ENCODE results near the gene SMIM13.
A peak's percentile ranks its signal among the peaks of the same experiment; 100 is the strongest.
"Not testable (repeated sequence)": the region's sequence is repeated elsewhere in the genome, so short reads cannot be mapped to it uniquely, and the experiment has no call there.

The SMIM13 gene

DNA sequence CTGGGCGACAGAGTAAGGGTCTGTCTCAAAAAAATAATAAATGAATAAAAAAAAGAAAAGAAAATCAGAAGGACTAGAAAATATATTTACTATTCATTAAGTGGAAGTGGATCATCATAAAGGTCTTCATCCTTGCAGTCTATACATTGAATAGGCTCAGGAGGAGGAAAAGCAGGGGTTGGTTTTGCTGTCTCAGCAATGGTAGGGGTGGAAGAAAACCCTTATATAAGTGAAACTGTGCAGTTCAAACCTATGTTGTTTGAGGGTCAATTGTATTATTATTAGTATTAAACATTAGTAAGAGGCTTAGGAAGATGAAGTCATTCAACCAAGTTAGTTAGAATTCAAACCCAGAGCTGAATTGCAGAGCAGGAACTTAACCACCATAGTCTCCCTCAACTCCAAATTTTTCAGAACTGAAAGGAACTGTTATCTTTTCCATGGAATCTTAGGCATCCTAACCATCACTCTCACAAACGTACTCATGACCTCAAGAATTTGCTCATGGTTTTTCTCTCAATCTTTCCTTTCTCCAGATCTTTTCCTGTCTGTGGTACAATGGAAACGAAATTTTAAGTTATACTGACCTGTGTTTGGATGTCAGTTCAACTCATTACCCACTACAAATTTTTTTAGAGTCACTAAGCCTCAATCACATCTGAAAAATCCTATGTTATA is 7.7 kb upstream of the SMIM13 start:
- no peak for DNase-seq

DNA sequence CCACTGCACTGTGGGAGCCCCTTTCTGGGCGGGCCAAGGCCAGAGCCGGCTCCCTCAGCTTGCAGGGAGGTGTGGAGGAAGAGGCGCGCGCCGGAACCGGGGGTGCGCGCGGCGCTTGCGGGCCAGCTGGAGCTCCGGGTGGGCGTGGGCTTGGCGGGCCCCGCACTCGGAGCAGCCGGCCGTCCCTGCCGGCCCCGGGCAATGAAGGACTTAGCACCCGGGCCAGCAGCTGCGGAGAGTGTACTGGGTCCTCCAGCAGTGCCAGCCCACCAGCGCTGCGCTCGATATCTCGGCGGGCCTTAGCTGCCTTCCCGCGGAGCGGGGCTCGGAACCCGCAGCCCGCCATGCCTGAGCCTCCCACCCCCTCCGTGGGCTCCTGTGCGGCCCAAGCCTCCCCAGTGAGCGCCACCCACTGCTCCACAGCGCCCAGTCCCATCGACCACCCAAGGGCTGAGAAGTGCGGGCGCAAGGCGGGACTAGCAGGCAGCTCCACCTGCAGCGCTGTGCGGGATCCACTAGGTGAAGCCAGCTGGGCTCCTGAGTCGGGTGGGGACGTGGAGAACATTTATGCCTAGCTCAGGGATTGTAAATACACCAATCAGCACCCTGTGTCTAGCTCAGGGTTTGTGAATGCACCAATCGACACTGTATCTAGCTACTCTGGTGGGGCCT is 6.4 kb upstream of the SMIM13 start:
- DNase-seq: not testable (repeated sequence)

DNA sequence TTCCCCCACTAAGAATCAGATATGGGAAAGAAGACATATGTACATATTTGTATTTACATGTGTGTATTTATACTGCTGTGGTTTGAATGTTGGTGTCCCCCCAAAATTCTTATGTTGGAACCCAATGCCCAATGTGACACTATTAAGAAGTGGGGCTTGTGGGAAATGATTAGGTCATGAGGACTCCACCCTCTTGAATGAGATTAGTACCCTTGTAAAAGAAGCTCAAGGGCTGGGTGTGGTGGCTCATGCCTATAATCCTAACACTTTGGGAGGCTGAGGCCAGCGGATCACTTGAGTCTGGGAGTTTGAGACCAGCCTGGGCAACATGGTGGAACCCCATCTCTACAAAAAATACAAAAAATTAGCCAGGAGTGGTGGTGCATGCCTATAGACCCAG is 3.9 kb upstream of the SMIM13 start:
- no peak for DNase-seq

DNA sequence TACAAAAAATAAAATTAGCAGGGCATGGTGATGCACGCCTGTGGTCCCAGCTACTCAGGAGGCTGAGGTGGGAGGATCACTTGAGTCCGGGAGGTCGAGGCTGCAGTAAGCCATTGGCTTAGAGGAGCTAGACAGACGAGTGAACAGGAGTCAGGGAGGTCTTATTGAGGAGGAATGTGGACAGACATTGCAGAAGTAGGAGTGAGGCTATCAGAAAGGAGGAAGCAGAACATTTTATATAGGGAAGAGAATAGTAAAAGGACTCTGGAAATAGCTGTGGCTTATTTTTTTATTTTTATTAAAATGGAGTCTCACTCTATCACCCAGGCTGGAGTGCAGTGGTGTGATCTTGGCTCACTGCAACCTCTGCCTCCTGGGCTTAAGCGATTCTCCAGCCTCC is 2.5 kb upstream of the SMIM13 start:
- DNase-seq: not testable (repeated sequence)

DNA sequence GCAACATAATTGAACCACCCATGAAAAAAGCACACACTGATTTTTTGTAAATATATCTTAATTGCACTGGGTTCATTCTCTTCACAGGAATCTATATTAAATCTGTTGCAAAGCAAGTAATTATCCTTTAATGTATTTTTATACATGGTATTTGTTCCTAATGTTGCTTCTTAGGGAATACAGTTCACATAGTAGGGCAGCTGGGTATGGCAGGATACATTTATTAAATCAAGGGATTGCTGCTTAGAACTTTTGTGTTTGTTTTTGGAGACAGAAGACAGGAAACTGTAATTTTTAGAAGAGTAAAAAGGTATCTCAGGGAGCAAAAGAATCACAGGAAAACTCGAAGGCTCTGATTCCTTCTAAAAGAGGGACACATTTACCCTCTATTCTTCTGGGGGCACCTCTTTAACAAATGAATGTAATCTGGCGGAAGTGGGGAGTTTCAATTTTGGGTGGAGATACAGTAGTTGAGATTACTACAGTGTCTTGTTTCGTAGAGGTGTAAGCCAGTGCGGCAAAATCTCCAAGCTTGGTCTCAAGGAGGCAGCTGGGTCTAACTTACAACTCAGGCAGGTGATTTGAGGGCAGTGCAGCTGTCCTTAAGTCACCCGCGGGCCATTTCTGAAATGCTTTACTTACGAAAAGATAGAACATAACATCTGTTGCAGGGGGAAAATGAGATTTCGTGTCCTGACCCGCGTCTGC is 812 bp upstream of the SMIM13 start:
- DNase-seq: no peak

DNA sequence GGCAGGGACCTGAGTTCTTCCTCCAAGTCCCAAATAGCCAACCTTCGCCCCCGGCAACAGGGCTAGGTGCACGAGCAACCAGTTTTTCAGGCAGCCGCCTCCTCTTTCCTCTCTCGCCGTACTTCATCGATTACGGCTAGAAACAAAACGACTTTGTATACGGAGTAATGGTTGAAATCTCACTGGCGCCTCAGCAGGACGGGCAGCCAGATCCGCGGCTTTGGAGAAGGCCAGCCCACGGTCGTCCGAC is 333 bp upstream of the SMIM13 start:
- DNase-seq: no peak

DNA sequence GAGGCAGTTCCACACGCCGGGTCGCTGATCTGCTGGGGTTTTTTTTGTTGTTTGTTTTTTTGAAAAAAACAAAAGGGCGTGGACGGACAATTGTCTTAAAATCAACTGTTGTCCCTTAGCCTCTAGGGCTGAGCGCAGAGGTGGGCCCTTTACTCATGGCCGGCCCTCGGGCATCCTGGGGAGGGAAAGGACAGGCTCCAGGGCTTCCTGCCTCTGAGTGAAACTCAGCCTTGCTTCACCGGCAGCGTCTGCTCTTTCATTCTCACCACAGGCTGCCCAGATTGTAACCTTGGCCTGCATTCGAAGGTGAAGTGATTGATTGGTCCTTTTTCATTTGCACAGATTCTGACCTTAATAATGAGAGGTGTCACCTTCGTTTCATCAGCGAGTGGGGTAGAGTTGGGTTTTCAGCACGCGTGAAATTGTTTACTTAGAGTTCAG is 797 bp downstream of the SMIM13 start:
- DNase-seq: peak; percentile 18 to 32

DNA sequence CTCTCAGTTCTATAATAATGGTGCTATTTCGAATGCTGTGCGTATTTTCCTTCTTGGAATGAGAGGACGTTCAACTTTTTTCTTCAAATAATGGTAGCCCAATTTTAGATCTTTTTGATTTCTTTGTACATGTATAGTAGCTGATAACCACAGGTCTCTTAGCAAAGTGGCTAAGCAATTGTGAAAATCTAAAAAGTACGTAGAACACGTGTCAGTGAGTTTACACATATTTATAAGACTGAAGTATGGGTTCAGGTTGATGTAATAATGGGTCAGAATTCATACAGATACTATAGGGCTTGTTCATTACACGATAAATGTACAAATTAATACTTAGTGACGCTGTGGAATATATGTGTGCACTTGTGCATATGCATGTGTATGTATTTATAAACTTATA is 1.3 kb downstream of the SMIM13 start:
- no peak for DNase-seq

DNA sequence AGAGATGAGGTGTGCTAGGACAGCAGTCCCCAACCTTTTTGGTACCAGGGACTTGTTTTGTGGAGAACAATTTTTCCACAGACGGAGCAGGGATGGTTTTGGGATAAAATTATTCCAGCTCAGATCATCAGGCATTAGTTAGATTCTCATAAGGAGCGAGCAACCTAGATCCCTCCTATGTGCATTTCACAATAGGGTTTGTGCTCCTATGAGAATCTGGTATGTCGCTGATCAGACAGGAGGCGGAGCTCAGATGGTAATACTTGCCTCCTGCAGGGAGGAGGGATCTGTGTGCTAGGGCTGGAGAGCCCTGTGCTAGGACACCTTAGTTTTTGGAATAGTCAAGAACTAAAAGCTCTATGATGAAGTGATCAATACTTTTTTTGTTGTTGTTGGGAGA is 2.5 kb downstream of the SMIM13 start:
- DNase-seq: peak in 1 of 2 experiments; percentile 14

DNA sequence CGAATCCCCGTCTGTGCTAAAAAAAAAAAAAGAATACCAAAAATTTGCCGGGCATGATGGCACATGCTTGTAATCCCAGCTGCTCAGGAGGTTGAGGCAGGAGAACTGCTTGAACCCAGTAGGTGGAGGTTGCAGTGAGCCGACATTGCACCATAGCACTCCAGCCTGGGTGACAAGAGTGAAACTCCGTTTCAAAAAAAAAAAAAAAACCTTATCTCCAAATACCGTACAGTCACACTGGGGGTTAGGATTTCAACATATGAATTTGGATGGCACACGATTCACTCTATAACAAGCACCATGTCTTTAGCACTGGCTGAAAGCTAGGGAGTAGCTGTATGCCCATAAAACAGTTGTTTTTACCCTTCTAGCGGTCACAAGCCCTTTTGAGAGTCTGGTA is 3.8 kb downstream of the SMIM13 start:
- no peak for DNase-seq

DNA sequence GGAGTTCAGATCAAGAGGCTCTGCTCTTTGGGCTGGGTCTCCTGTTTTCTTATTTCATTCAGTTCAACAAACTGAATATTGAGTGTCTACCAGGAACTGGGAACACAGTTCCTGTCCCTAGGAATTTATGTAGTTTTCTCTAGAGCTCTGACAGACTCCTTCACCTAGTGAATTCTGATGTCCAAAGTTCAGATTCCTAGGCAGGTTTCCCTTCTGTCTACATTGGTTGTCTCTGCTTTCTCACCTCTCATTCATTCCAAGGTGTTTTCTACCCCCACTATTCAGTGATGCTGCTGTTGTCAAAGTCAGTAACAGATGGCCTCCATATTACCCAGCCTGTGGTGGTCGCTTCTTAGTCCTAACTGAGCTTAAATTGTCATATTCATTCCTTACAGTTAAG is 4.4 kb downstream of the SMIM13 start:
- no peak for DNase-seq

DNA sequence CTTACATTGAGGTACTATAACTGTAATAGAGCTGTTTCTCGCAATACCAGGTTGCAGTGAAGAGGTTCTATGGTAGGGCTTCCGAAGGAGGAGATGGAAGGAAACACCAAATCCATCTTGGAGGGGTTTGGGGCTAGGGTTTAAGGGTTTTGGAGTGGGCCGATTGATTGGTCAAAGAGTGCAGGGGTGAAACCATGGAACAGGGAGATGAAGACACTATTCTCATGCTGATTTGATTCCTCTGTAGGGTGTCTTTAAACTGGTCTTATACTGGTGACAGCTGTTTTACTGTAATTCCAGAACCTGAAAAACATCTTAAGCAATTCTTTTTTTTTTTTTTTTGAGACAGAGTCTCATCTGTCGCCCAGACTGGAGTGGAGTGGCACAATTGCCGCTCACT is 7.8 kb downstream of the SMIM13 start:
- no peak for DNase-seq

DNA sequence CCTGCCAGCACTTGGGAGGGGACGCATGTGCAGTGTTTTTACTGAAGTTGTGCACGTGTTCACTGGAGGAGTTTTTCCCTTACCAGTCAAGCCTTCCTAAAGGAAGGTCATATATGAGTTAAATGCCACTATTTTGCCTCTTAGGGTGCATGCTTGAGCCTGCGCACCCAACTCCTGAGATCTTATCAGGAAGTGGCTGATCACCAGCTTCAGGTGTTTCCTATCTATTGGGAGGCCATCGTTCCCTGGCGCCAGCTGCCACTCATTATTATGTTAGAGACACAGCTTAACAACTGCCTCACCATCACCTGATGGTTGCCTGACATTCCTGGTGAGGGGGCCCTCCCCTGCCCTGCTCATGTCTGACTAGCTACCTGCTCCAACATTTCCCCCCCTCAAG is 9.4 kb downstream of the SMIM13 start:
- no peak for DNase-seq

DNA sequence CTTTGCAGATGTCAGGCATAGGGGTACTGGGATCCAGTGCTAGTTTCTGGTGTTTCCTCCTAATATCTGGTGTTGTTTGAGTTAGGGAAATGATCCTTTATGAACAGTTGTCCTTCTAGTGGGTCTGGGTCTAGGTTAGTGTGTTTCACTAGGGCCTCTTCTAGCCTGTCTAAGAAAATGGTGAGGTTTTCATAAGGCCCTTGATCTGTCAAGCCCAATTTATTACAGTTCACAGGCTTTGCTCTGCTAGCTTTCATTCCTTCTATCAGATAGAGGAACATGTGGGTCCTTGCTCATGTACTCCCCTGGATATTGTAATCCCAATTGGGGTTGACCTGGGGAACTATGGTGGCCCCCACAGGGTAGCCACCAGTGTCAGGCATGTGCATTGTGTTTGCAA is 15.1 kb downstream of the SMIM13 start:
- DNase-seq: no peak

DNA sequence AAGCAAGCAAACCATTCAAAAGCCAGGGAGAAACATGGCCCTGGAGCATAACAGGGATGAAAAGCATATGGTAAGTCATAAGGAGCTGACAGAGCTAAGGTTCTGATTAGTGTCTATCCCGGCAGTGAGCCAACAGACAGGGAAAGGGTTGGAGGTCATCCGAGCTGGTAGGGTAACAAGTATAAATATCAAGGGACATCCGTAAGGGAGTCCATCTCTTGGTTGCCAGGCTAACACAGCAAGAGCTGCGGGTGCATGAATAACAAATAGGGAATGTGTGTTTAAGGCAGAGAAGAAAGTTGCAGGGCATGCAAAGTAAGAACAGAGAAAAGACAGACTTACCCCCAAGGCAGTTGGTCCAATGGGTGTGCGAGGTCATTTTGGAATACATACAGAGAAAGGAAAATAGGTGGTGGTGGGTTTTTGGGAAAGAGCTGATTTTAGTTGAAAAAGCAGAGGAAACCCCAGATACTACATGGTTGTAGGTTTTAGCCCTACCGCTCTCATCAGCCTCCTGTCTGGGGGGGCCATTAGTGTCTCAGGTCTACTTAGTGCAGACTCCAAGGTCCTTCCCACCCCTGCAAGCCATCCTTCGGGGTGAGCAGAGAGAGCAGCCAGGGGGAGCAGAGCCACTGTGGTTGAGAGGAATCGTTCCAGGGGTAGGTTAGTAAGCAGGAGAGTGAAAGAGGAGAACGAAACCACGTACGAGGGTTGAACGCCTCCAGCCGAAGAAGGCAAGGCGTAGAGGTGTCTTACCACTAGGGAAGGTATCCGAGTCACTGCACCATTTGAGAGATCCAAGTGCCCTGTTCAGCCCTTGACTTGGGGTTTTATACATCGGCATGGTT is 17.5 kb downstream of the SMIM13 start, which contains the start of gene ERVFRD-1:
Gene ERVFRD-1 (minus strand): TSS at position 805 of the 848 bp plus-strand sequence. CDS start 6,415 bp downstream, outside the sequence.
- DNase-seq: no peak

DNA sequence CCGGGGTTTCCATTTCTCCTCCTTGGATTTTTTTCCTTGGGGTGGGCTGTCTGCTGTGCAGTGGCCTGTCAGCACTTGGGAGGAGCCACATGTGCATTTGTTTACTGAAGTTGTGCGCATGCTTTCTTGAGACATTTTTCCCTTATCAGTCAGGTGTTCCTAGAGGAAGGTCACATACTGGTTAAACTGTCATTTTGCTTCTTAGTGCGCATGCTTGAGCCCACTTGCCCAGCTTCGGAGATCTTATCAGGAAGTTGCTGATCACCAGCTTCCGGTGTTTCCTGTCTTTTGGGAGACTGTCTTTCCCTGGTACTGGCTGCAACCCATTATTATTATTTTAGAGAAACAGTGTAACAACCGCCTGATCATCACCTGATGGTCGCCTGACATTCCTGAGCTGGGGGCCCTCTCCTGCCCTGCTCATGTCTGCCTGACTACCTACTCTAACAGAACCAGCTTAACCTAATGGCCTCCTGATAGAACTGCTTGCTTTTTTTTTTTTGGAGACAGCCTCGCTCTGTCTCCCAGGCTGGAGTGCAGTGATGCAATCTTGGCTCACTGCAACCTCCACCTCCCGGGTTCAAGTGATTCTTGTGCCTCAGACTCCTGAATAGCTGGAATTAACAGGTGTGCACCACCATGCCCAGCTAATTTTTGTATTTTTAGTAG is 18.3 kb downstream of the SMIM13 start:
- no peak for DNase-seq

DNA sequence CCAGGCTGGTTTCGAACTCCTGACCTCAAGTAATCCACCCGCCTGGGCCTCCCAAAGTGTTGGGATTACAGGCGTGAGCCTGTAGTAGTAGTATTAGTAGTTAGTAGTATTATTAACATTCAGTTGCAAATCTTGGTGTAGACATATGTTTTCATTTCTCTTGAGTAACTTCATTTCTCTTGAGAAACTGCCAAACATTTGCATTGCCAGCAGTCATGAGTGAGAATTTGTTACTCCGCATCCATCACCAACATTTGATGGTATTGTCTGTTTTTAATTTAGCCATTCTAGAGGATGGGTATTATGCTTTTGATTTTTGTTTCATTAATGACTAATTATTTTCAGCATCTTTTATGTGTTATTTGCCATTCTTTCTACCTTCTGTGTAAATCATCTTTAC is 19.4 kb downstream of the SMIM13 start:
- no peak for DNase-seq

DNA sequence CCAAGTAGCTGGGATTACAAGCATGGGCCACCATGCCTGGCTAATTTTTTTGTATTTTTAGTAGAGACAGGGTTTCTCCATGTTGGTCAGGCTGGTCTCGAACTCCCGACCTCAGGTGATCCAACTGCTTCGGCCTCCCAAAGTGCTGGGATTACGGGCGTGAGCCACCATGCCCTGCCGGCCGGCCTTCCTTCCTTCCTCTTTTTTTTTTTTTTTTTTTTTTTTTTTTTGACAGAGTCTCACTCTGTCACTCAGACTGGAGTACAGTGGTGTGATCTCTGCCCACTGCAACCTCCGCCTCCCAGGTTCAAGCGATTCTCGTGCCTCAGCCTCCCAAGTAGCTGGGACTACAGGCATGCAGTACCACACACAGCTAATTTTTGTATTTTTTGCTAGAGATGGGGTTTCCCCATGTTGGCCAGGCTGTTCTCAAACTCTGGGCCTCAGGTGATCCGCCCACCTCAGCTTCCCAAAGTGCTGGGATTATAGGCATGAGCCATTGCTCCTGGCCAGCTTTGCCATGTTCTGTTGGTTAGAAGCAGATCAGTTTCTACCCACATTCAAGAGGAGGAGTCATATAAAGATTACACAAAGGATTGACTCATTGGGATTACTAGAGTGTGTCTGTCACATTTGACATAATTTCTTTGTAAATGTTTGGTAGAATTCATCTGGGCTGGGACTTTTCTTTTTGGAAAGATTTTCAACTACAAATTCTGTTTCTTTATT is 22.3 kb downstream of the SMIM13 start:
- not testable (repeated sequence) for DNase-seq

DNA sequence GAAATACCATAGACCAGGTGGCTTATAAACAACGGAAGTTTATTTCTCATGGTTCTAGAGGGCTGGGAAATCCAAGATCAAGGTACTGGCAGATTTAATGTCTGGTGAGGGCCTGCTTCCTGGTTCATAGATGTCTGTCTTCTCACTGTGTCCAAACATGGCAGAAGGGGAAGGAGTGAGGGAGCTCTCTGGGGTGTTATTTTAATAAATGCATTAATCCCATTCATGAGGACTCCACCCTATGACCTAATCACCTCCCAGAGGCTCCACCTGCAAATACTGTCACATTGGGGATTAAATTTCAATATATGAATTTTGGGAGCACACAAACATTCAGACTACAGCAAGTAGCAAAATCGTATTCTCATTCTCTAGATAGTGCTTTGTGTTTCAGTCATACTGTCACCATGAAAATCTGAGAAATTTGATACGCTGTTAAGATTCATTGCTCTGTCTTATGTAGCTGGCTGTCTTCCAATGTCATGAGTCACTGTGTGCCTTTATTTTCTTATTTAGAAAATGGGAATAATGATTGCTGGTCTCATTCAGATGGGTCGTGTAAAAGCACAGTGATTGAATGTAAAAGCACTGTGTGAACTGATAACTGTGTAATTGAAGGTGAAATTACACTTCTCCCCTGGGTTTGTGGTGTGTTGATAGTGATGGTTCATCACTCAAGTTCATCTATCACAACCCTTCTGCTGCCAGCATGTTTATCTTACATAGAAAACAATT is 26.8 kb downstream of the SMIM13 start:
- DNase-seq: no peak

DNA sequence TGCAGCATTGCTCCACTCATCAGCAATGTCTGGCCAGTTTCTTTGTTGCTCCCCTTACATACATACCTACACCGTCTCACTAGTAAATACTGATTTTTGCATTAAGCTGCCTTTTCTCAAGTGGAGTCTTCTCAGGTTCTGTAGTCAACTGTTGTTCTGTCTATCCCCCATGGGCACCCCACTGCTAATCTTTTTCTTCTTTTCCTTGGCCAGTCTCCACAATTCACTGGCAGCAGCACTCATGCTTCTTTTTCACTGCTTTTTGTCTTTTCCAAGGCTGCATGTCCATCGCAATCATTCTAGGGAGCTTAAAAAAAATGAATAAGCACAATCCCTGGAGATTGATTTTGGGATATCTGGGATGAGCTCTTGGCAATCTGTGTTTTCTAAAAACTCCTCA is 28.2 kb downstream of the SMIM13 start:
- DNase-seq: no peak

DNA sequence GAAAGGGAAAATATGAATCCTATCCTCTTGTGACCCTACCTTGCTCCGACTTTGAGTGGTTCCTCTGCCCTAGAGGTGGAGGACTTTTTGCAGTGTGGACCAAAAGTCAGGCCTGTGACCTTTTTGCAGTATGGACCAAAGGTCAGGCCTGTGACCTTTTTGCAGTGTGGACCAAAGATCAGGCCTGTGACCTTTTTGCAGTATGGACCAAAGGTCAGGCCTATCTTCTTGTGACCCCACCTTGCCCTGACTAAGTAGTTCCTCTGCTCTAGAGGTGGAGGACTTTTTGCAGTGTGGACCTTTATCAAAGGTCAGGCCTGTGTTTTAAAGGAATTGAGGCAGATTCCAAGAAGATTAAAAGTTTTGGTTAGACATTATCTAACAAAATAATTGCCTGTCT is 28.7 kb downstream of the SMIM13 start:
- no peak for DNase-seq
